Erythroblast (primary cell): ENCODE data around the gene MROH2B.

ENCODE experiments used
- DNase-seq, 2 experiments: peaks; one replicate each; lab custom pipeline; 2025; lab: John Stamatoyannopoulos, UW
- GATA1 ChIP-seq: IDR thresholded peaks from 2 replicates; pipeline ENCODE4 v1.6.1; 2011; ENCODE audit warnings: low read depth, mild to moderate bottlenecking, control low read depth, low read length, moderate library complexity
- POLR2A ChIP-seq: IDR thresholded peaks from 2 replicates; pipeline ENCODE4 v1.6.1; 2011; ENCODE audit warnings: mild to moderate bottlenecking, low read length

Gene MROH2B

DNA sequence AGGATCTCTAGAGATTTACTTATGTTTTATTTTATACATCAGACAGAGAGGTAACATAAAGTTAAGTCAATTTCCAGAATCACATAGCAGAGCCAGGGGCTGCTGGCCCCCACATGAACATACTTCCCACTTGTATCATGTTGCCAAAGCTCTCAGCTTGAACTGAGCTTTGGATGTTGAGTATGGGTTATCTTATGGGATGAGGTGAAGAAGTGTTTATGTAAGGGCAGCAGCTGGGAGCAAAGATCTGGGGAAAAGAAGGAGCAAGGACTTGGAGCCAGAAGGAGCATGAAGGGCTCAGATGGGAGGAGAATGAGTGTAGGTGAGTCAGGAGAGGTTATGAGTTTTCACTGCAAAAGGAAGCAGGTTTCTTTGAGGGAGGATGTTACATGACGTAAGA, 72.0 kb downstream of the MROH2B start:
- TF ChIP-seq POLR2A (no peak), GATA1 (no peak)
- no peak for DNase-seq

DNA sequence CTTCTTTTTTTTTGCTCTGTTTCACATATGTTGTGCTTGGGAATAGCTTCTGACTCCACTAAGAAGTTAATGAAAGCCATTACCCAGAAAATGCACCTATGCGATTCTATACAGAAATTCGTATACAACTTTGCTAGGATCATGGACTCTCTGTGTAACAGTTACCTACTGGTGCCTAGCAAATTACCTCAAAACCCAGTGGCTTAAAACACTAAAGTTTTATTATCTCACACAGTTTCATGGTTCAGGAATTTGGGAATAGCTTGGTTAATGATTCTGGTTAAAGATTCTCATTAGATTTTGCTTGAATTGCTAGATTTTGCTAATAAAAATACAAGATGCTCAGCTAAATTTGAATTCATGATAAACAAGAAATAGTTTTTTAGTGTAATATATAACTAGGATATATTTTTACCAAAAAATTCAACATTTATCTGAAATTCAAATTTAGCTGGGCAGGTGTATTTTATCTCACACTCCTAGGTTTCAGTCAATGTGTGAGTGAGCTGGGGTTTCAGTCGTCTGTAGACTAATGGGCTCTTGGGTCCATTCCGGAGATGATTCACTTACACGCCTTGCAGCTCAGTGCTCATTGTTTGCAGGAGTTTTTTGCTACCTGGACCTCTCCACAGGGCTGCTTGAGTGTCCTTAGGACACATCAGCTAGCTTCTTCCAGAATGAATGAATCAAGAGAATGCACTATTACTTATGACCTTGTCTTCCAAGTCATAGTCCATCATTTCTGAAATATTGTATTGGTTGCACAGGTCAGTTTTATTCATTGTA, 75.1 kb downstream of the MROH2B start:
- TF ChIP-seq POLR2A (no peak), GATA1 (no peak)
- DNase-seq = no peak

DNA sequence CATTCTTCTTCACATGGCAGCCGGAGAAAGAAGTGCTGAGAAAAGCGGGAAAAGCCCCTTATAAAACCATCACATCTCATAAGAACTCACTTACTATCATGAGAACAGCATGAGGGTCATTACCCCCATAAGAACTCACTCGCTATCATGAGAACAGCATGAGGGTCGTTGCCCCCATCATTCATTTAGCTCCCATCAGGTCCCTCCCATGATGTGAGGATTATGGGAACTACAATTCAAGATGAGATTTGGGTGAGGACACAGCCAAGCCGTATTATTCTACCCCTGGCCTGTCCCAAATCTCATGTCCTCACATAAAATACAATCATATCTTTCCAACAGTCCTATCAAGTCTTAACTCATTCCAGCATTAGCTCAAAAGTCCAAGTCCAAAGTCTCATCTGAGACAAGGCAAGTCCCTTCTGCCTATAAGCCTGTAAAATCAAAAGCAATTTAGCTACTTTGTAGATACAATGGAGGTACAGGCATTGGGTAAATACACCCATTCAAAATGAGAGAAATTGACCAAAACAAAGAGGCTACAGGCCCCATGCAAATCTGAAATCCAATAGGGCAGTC, 79.1 kb downstream of the MROH2B start:
- DNase-seq = no peak
- no peak for TF ChIP-seq POLR2A
- no peak for TF ChIP-seq GATA1

DNA sequence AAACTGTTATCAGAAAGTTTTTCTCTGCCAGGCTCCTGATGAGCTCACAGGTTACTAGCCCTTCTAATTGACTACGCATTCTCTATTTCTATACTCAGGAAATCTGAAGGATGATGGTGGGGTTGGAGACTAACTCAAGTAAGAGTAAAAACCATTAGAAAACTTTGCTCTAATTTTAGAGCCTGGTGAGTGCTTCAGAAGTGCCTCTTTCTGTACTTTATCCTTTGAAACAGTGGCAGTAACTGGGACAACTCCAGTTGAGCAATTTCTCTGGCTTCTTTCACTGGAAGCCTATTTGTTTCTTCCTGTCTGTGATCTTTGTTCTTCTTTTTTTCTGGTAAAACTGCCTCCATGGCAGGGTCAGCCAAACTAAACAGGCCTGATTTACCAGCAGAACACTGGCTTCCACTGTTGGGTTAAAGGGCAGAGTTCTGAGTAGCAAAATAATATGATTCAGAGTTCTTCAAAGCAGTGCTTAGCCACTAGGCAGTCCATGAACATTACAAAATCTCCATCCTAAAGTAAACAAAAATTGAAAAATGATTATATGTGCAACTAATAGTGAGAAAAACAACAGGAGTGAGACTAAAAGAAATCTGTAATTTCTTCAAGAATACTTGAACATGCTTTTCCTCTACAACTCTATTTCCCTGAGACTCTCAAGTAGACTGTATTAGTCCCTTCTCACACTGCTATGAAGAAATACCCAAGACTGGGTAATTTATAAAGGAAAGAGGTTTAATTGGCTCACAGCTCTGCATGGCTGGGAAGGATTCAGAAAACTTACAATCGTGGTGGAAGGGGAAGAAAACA, 79.8 kb downstream of the MROH2B start:
- TF ChIP-seq POLR2A (no peak), GATA1 (no peak)
- no peak for DNase-seq

DNA sequence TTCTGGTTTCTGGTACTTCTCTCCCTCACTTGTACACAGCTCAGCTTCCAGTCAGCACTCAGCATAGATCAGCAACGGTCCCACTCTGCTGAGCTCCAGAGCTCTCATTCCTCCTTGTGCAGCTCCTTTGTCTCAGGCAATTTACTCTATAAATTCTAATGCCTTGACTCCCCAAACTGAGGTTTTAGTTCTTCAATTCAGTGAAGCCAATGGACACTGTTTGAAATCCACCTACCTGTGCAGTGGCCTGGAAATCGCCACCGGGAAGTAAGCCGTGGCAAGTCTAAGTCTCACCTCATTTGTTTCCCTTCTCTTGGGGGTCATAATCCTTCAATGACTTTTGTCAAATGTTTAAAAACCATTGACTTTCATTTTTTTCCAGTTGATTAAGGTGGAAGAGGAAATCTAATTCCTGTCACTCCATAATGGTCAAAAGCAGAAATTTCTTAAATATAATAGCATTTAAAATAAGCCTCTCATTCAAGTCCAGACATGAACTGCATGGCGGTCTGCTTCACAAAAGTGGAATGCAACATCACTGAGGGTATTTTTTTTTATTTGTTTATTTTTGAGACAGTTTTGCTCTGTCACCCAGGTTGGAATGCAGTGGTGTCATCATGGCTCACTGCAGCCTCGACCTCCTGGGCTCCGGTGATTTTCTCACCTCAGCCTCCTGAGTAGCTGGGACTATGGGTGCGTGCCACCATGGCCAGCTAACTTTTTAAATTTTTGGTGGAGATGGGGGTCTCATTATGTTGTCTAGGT, 82.2 kb downstream of the MROH2B start:
- DNase-seq = no peak
- no peak for TF ChIP-seq GATA1
- TF ChIP-seq POLR2A = no peak

DNA sequence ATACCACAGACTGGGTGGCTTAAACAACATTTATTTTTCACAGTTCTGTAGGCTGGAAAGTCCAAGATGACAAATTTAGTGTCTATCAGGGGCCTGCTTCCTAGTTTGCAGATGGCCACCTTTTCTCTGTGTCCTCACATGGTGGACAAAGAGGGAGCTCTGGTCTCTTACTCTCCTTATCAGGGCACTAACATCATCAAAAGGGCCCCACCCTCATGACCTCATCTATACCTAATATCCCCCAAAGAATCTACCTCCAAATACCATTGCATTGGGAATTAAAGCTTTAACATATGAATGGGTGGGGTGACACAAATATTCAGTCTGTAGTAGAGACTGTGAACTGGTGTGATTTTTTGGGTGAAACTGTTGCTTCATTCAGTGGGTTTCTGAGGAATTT, 83.8 kb downstream of the MROH2B start:
- no peak for TF ChIP-seq GATA1
- no peak for TF ChIP-seq POLR2A
- DNase-seq = no peak

DNA sequence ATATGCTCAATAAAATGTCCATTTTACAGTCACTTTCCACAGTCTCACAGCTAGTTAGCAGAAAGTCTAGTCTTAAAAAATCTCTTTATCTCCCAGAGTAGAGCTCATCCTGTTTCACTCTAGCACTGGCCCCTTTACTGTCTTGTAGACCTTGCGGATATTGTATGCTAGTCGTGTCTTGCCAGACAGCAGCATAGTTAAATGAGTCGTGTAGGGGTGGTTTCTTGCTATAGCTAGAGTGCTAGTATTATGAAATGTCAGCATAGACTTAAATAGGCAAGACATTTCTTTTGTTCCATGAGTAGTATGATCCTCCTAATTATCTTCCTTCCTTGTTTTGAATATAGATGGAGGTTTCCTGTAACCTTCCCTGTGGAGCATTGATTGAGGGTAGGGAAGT, 84.5 kb downstream of the MROH2B start:
- TF ChIP-seq GATA1 (no peak), POLR2A (no peak)
- DNase-seq = no peak

DNA sequence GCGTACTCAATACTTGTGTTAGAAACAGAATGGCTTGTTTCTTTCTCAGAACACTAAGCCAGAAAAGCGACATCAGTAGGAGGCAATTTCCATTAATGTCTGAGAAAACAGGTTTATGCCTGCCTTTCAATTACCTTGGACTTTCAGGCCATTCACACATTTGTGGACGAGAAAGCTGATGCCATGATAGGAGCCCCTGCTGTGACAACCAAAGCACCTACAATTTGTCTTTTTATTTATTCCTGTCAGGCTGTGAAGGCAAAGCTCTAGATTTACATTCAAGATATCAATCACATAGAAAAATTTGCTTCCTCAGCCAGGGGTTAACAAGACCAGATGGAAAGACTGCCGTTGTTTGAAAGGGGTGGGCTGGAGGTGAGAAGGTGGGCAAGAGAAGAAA, 85.6 kb downstream of the MROH2B start:
- no peak for DNase-seq
- no peak for TF ChIP-seq POLR2A
- TF ChIP-seq GATA1 = no peak

DNA sequence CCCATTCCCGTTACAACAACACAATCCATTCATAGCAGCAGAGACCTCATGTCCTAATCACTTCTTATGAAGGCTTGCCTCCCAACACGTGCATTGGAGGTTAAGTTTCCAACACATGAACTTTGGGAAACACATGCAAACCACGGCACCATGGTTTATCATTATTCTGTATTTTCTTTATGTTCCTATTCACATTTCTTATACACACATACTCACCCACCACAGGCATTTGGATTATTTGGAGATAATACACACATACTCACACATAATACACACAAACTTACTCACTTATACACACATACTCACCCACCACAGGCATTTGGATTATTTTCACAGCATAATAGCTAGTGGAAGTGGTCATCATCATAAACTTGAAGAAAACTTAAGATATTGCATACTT, 86.3 kb downstream of the MROH2B start:
- DNase-seq = no peak

DNA sequence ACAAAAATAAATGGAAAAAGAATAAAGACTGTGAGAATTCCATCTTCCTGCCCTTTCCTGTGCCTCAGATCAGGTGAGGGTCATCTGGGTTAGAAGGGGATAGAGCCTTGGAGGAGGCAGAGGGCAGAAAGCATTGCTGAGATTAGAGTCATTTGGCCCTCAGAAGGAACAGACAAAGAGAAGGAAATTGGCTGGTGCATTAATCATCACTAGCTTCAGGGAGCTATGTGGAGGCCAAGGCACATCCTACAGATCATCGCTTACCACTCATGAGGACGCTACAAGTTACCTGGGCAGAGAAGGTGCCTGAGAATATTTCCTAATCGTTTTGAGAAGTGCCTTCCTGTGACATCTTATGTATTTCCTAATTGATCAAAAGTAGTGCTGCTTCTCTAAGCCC, 87.4 kb downstream of the MROH2B start:
- no peak for DNase-seq
- no peak for TF ChIP-seq POLR2A
- no peak for TF ChIP-seq GATA1

More for the DNA sequence above, 86.3 kb downstream of the MROH2B start:
- TF ChIP-seq POLR2A (no peak), GATA1 (no peak)

DNA sequence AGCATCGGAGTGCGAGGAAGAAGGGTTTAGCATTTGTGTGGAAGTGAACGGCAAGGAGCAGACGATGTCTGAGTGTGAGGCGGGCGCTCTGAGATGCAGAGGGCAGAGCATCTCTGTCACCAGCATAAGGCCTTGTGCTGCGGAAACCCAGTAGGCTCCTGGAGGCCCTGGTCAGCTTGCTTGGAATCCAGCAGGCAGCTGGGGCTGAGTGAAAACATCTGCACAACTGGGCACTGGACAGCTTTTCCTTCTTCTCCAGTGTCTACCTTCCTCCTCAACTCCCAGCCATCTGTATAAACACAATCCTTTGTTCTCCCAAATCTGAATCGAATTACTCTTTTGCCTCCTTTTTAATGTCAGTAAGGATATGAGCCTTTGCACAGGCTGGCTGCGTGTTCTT, 89.7 kb downstream of the MROH2B start:
- DNase-seq = no peak
- no peak for TF ChIP-seq GATA1

DNA sequence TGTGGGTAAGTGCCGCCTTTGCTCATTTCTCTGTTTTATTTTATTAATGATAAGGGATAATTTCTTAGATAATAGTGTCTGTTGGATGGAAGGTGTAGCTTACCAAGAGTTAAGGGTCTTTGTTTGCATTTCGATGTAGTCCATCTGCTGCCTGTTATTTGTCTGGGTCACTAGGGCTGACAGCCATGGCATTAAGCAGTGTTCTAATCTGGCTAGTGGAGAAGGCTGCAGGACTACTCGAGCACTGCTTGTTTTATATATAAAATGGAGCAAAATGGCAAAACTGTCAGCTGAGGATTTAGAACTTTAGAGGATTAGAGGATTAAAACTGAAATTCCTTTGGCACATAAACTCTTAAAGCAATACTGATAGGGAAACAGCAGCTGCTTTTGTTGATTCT, 94.3 kb downstream of the MROH2B start:
- no peak for TF ChIP-seq POLR2A
- TF ChIP-seq GATA1 = no peak
- no peak for DNase-seq

DNA sequence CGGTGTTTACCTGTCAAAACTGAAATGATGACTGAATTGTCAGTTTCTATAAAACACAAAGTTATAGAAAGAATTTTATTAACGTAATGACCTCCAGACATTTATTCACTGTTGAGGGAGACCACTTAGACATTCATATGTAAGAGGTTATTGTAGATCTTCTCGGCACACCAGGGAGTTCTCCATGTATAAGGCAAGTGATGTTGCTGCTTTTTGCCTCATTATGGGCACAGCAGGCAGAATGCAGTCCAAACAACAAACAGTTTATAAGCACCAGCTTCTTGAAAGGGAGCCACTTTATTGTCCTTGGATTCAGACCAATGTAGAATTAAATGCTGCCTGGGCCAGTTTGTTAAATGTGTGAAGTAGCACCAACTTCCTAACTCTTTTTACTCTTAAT, 95.1 kb downstream of the MROH2B start:
- TF ChIP-seq GATA1 (no peak), POLR2A (no peak)
- no peak for DNase-seq

DNA sequence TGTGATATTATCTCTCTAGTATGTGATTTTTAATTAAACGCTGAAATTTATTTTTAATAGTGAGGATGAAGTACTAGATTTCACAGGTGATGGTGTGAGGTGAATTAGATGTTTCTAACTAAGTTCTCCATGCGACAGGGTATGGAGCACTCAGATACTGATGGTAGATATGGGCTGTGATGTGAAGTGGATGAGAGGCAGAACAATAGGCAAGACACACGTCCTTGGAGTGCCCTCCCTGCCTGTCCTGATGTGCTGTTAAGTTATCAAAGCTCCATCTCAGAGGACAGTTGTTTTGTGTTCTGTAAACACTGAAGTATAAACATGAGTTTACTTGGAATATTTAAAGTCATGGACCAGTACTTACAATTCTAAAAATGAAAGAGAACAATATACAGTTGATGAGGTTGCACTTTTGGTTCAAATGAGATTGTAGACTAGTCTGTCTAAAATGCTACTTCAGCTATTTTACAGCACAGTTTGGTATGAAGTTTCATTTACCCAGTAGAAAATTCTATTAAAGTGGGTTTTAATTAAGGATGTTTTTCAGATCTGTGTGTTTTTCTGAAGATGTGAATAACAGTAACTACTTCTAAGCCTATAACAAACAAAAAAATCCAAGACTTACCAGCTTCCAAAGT, 97.7 kb downstream of the MROH2B start:
- TF ChIP-seq POLR2A (no peak), GATA1 (no peak)
- DNase-seq = no peak
